K562 (cell line): ENCODE data around the gene MEF2D. TPM values are rescaled to one million over a fixed set of nuclear protein-coding genes. Genes with fewer than 3 reads are reported as not detected.

Source experiments
- ATAC-seq: fragments of 200-7000 bp; cut with Tn5 transposase; 3 replicates; pipeline ENCODE4 v1.9.1; 2020; ENCODE audit warnings: moderate library complexity
- BruUV-seq: library from RNA; stranded (reverse); fragments of 400-500 nt; replicated peaks from 2 replicates; lab custom pipeline; 2021; lab: Mats Ljungman, UMichigan
- CTCF ChIA-PET: fragments of 300-600 bp; formaldehyde crosslinking; extraction: SDS; loops from one replicate; lab custom pipeline; 2021; ENCODE audit warnings: low intra/inter-chr PET ratio; lab: Yijun Ruan, JAX
- POLR2A ChIA-PET: fragments of 300-600, 350-650 bp; sonication (Branson Sonifier 250); formaldehyde crosslinking; extraction: SDS; loops from one replicate; lab custom pipeline; 2021; ENCODE audit warnings: antibody characterized with exemption, inconsistent platforms; lab: Yijun Ruan, JAX
- DNase-seq, 4 experiments: peaks; one replicate each; pipeline versions ENCODE4 v3.0.0 to v3.0.0-alpha.2; 2011 to 2018; ENCODE audit warnings: low spot score in 3 of 4, mixed read lengths in 3 of 4; ENCODE audit errors: extremely low read depth in 1 of 4
- FAIRE-seq: peaks from 2 replicates; lab custom pipeline; 2011; peaks lifted over from hg19 to GRCh38; lab: Jason Lieb, UNC
- H2AFZ ChIP-seq: 2 replicates; pipeline ENCODE4 v1.6.0; 2011; ENCODE audit warnings: low read depth, low read length, control low read depth, inconsistent platforms
- H3K27ac ChIP-seq: fragments of 200-600 bp; 3 replicates; pipeline ENCODE4 v1.8.0; 2011; ENCODE audit warnings: low read depth, mild to moderate bottlenecking, control low read depth, inconsistent platforms, low read length, moderate library complexity, mixed read lengths; ENCODE audit errors: extremely low read depth
- H3K27me3 ChIP-seq, 2 experiments: fragments of 300-600 bp in 1 of 2; 2 replicates in 1 of 2; 3 replicates in 1 of 2; pipeline versions ENCODE4 v1.6.0 to v1.8.0; 2011; ENCODE audit warnings: inconsistent platforms in 2 of 2, low read length in 2 of 2, mild to moderate bottlenecking in 1 of 2, mixed read lengths in 1 of 2, moderate library complexity in 1 of 2; ENCODE audit not compliant: control insufficient read depth in 2 of 2, insufficient read depth in 2 of 2
- H3K36me3 ChIP-seq: fragments of 300-600 bp; 3 replicates; pipeline ENCODE4 v1.8.0; 2011; ENCODE audit warnings: mild to moderate bottlenecking, low read length, inconsistent platforms; ENCODE audit not compliant: control insufficient read depth, insufficient read depth
- H3K4me1 ChIP-seq, 2 experiments: fragments of 200-600 bp in 1 of 2; replicated peaks in 1 of 2; 2 replicates in 1 of 2; 3 replicates in 1 of 2; pipeline versions ENCODE4 v1.5.1 to v1.8.0; 2011; ENCODE audit warnings: inconsistent platforms in 2 of 2, low read length in 2 of 2, mild to moderate bottlenecking in 1 of 2, mixed read lengths in 1 of 2, moderate library complexity in 1 of 2; ENCODE audit not compliant: control insufficient read depth in 2 of 2, insufficient read depth in 2 of 2
- H3K4me2 ChIP-seq: 2 replicates; pipeline ENCODE4 v1.6.1; 2011; ENCODE audit warnings: low read length, control low read depth, inconsistent platforms, mixed read lengths; ENCODE audit not compliant: insufficient read depth
- H3K4me3 ChIP-seq: fragments of 200-600 bp; sonication (generic), shearing (Covaris generic); 2 replicates; pipeline ENCODE4 v1.5.1; 2016; ENCODE audit warnings: control low read depth, inconsistent platforms
- H3K79me2 ChIP-seq: fragments of 200-600 bp; 3 replicates; pipeline ENCODE4 v1.8.0; 2011; ENCODE audit warnings: low read length, inconsistent platforms; ENCODE audit not compliant: control insufficient read depth, insufficient read depth
- H3K9ac ChIP-seq, 2 experiments: 2 replicates each; pipeline versions ENCODE4 v1.6.0 to v1.6.1; 2011; ENCODE audit warnings: low read depth in 2 of 2, low read length in 2 of 2, control low read depth in 1 of 2, inconsistent platforms in 1 of 2, mild to moderate bottlenecking in 1 of 2, mixed read lengths in 1 of 2; ENCODE audit not compliant: insufficient read depth in 1 of 2
- H3K9me1 ChIP-seq: one replicate; pipeline ENCODE4 v1.6.0; 2011; ENCODE audit warnings: inconsistent platforms, mild to moderate bottlenecking, low read length, moderate library complexity; ENCODE audit not compliant: control insufficient read depth, insufficient read depth
- H3K9me3 ChIP-seq: replicated peaks from 2 replicates; pipeline ENCODE4 v1.5.1; 2011; ENCODE audit warnings: low read depth, low read length, inconsistent platforms; ENCODE audit not compliant: control insufficient read depth, insufficient read depth
- H4K20me1 ChIP-seq: replicated peaks from 2 replicates; pipeline ENCODE4 v1.6.1; 2011; ENCODE audit warnings: low read length, inconsistent platforms, mixed read lengths; ENCODE audit not compliant: control insufficient read depth, insufficient read depth
- CC2D1A ChIP-seq: fragments of 450-650 bp; IDR thresholded peaks from 2 replicates; pipeline ENCODE4 v1.6.1; 2017; ENCODE audit warnings: mild to moderate bottlenecking
- EGR1 ChIP-seq: fragments of 450-650 bp; conservative IDR thresholded peaks from 2 replicates; pipeline ENCODE4 v1.6.1; 2017; ENCODE audit warnings: mild to moderate bottlenecking
- HLTF ChIP-seq: fragments of 450-650 bp; IDR thresholded peaks from 2 replicates; pipeline ENCODE4 v1.6.1; 2016
- NFIC ChIP-seq: fragments of 450-650 bp; IDR thresholded peaks from 2 replicates; pipeline ENCODE4 v1.6.1; 2017; ENCODE audit warnings: mild to moderate bottlenecking, inconsistent platforms
- NONO ChIP-seq, 2 experiments: fragments of 200-400 bp in 1 of 2; fragments of 450-650 bp in 1 of 2; formaldehyde crosslinking in 1 of 2; IDR thresholded peaks; 2 replicates each; pipeline ENCODE4 v1.6.1; 2017; ENCODE audit warnings: low read depth in 2 of 2, mild to moderate bottlenecking in 2 of 2, moderate library complexity in 2 of 2, low read length in 1 of 2
- PHB2 ChIP-seq: fragments of 450-650 bp; IDR thresholded peaks from 2 replicates; pipeline ENCODE4 v1.6.1; 2017; ENCODE audit warnings: low read depth
- RBM22 ChIP-seq: fragments of 200-400 bp; formaldehyde crosslinking; IDR thresholded peaks from 2 replicates; pipeline ENCODE4 v1.6.1; 2018; ENCODE audit warnings: low read length, low read depth; ENCODE audit not compliant: poor library complexity, severe bottlenecking
- ZBTB7A ChIP-seq: IDR thresholded peaks from 2 replicates; pipeline ENCODE4 v1.6.1; 2011; ENCODE audit warnings: low read depth, mild to moderate bottlenecking, low read length, moderate library complexity, borderline replicate concordance; ENCODE audit not compliant: control insufficient read depth
- ZNF133 ChIP-seq: fragments of 250-450 bp; sonication (Bioruptor Pico); IDR thresholded peaks from 2 replicates; pipeline ENCODE4 v1.4.0; 2020; ENCODE audit warnings: mild to moderate bottlenecking
- ZNF146 ChIP-seq: IDR thresholded peaks from one replicate; pipeline ENCODE4 v1.6.1; 2018; ENCODE audit warnings: missing compliant biosample characterization; ENCODE audit not compliant: unreplicated experiment
- ZNF224 ChIP-seq: sonication (generic); formaldehyde crosslinking; IDR thresholded peaks from 2 replicates; pipeline ENCODE4 v1.8.0; 2022; ENCODE audit warnings: mild to moderate bottlenecking, missing genetic modification reagents
- ZNF3 ChIP-seq: fragments of 250-450 bp; sonication (Bioruptor Pico); IDR thresholded peaks from 2 replicates; pipeline ENCODE4 v1.5.0; 2021; ENCODE audit warnings: mild to moderate bottlenecking, moderate library complexity
- ZNF384 ChIP-seq: IDR thresholded peaks from 2 replicates; pipeline ENCODE4 v1.6.1; 2012; ENCODE audit warnings: low read depth, low read length, improper control_type of control experiment
- ZNF780A ChIP-seq: fragments of 250-450 bp; sonication (Bioruptor Pico); IDR thresholded peaks from 2 replicates; pipeline ENCODE4 v1.5.0; 2021; ENCODE audit warnings: mild to moderate bottlenecking
- WGBS: fragments of 100-300 bp; shearing (Covaris generic); methylation state at CpG from one replicate; pipeline ENCODE4 v1.1.6; 2016; ENCODE audit warnings: low coverage, mixed read lengths; ENCODE audit not compliant: insufficient coverage; ENCODE audit errors: missing lambda C conversion rate; 5-methylcytosine and 5-hydroxymethylcytosine counted together
- in situ Hi-C: fragments of 300-500 bp; cut with MboI; formaldehyde crosslinking; loops from 4 replicates; pipeline ENCODE4 v1.15.0; 2018; ENCODE audit warnings: inconsistent platforms, mixed read lengths
- intact Hi-C: fragments of 100-400 bp; cut with micrococcal nuclease; formaldehyde crosslinking; loops from 2 replicates; pipeline ENCODE4 v1.14.2; 2022
- polyA plus RNA-seq, 8 experiments: library from polyadenylated mRNA; depleted of rRNA in 4 of 8; stranded (reverse) in 5 of 8; unstranded in 3 of 8; fragments of >200 nt; fragmentation: Nextera tagmentation in 2 of 8; fragmentation: Illumina TruSeq in 1 of 8; extraction: Ambion mirVana in 2 of 8; extraction: Trizol in 1 of 8; gene quantifications; 2 replicates each; pipeline versions ENCODE4 v1.2.1 to v1.2.3, GENCODE V29; 2011 to 2014; ENCODE audit warnings: inconsistent platforms in 1 of 8, missing spikeins in 1 of 8
- total RNA-seq, 7 experiments: library from RNA; depleted of rRNA in 6 of 7; stranded (reverse); fragments of >200 nt in 6 of 7; fragmentation: Illumina TruSeq in 2 of 7; extraction: Trizol in 2 of 7; gene quantifications; 2 replicates each; pipeline versions ENCODE4 v1.2.1 to v1.2.3, GENCODE V29; 2011 to 2021; ENCODE audit warnings: low replicate concordance in 1 of 7
- TF ChIP-seq, protein P1 (sequence below): fragments of 450-650 bp; formaldehyde crosslinking; IDR thresholded peaks from 2 replicates; pipeline ENCODE4 v1.4.0; 2020; ENCODE audit warnings: mild to moderate bottlenecking, moderate library complexity

The MEF2D gene
- total and polyA plus RNA-seq, 9 of the 15 experiments (the other 6 are each of a cell fraction or from before 2014, with no cell fraction given), result 0.10 to 19.5 (median 2.6) TPM

GRCh38 chr1:156417401-156418020 is 83.1 kb downstream of the MEF2D start:
- BruUV-seq, result no TSS peak
- TF ChIP-seq EGR1, result peak; percentile 73
- no peak for TF ChIP-seq NONO (IDR thresholded peaks at IDR 0.05; ENCODE audit: low read depth in 2 of 2, low read length in 1 of 2)
- TF ChIP-seq HLTF, result 0 out of 2 replicates have a peak, but pooled peaks have one; percentile 27
- peak; percentile 27; the same call in 1 of the 2 replicates for TF ChIP-seq NFIC
- peaks cover 19 to 32% of the 10 kb centered on the region in 2 experiments; a peak in 4 of 5 replicates for H3K4me1 ChIP-seq
- no peaks in the 10 kb centered on the region for H3K9me3 ChIP-seq
- H3K9ac ChIP-seq, result no peak overlapping the region
- H3K36me3 ChIP-seq, result no peaks in the 10 kb centered on the region
- in situ Hi-C loops (no loop called here), intact Hi-C loops (no loop called here)
- ATAC-seq, result no peak
- H4K20me1 ChIP-seq, result 0 out of 2 replicates have a peak, but pooled peaks cover 10% of the 10 kb centered on the region
- no peak overlapping the region; the same call in 1 of the 2 replicates for H3K4me2 ChIP-seq
- H3K9me1 ChIP-seq, result no peaks in the 10 kb centered on the region
- FAIRE-seq, result no peak
- H2AFZ ChIP-seq, result no peak overlapping the region
- no peak for DNase-seq
- WGBS, result 5% methylated on average over 6 of the region's 6 CpGs
- H3K4me3 ChIP-seq, result no peak overlapping the region
- POLR2A ChIA-PET, result interaction anchor here (0.5 to 0.7 kb wide), 3 partner anchors 8 to 1225 kb away, joined by 3 to 4 read pairs (median 3); no protein-coding TSS in a partner anchor
- no peak overlapping the region; the same call in 2 of the 3 replicates for H3K27ac ChIP-seq
- CTCF ChIA-PET, result no interaction called here
- no peaks in the 10 kb centered on the region for H3K79me2 ChIP-seq
- H3K27me3 ChIP-seq, result peaks cover 12 to 20% of the 10 kb centered on the region in 2 experiments; a peak in 3 of 5 replicates

GRCh38 chr1:156416993-156417392 is 83.6 kb downstream of the MEF2D start:
- Histone ChIP-seq H3K9me3 (no peaks in the 10 kb centered on the region), H3K36me3 (no peaks in the 10 kb centered on the region), H3K4me2 (no peak overlapping the region), H3K4me3 (no peak overlapping the region), H3K27ac (no peak overlapping the region), H3K9me1 (no peaks in the 10 kb centered on the region), H4K20me1 (0 out of 2 replicates have a peak, but pooled peaks cover 10% of the 10 kb centered on the region), H3K27me3 (peaks cover 12 to 17% of the 10 kb centered on the region in 2 experiments; a peak in 3 of 5 replicates), H3K79me2 (no peaks in the 10 kb centered on the region), H3K9ac (no peak overlapping the region), H2AFZ (no peak overlapping the region), H3K4me1 (peaks cover 15 to 26% of the 10 kb centered on the region in 2 experiments; a peak in 4 of 5 replicates)
- in situ Hi-C loops, result no loop called here
- BruUV-seq, result no TSS peak
- POLR2A ChIA-PET, result interaction anchor here (0.6 to 0.7 kb wide), 2 partner anchors 8 to 368 kb away, joined by 3 read pairs; no protein-coding TSS in a partner anchor
- no peak for ATAC-seq
- WGBS, result 0% methylated on average over 1 of the region's 1 CpG
- intact Hi-C loops, result no loop called here
- peak; percentile 48 for FAIRE-seq
- no peak for DNase-seq
- CTCF ChIA-PET, result no interaction called here
- TF ChIP-seq ZNF224 (CRISPR knock-in tag) (no peak), ZNF3 (CRISPR knock-in tag) (no peak), ZNF384 (no peak), ZNF133 (no peak), ZBTB7A (no peak), CC2D1A (no peak), PHB2 (no peak), ZNF146 (no peak), ZNF780A (CRISPR knock-in tag) (no peak), RBM22 (no peak)
- TF ChIP-seq, protein P1, sequence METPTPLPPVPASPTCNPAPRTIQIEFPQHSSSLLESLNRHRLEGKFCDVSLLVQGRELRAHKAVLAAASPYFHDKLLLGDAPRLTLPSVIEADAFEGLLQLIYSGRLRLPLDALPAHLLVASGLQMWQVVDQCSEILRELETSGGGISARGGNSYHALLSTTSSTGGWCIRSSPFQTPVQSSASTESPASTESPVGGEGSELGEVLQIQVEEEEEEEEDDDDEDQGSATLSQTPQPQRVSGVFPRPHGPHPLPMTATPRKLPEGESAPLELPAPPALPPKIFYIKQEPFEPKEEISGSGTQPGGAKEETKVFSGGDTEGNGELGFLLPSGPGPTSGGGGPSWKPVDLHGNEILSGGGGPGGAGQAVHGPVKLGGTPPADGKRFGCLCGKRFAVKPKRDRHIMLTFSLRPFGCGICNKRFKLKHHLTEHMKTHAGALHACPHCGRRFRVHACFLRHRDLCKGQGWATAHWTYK, result no peak
